PFSK-1 (cell line): Measurements from ENCODE around the gene ACTL7B.

Experiments used
- FOXP2 ChIP-seq: optimal IDR thresholded peaks from 2 replicates; pipeline ENCODE3; 2011; ENCODE audit warnings: borderline replicate concordance, control low read depth, inconsistent platforms; ENCODE audit not compliant: insufficient read depth; ENCODE audit errors: extremely low read length, extremely low read depth
- POLR2AphosphoS5 ChIP-seq: IDR thresholded peaks from 2 replicates; pipeline ENCODE4 v1.6.1; 2012; ENCODE audit warnings: low read depth, mild to moderate bottlenecking, control low read depth, low read length, moderate library complexity
- SIN3A ChIP-seq: IDR thresholded peaks from 2 replicates; pipeline ENCODE4 v1.6.1; 2012; ENCODE audit warnings: mild to moderate bottlenecking, low read length, moderate library complexity, borderline replicate concordance; ENCODE audit not compliant: insufficient read depth
- TAF1 ChIP-seq: IDR thresholded peaks from 2 replicates; pipeline ENCODE4 v1.6.1; 2012; ENCODE audit warnings: low read length, control low read depth, borderline replicate concordance; ENCODE audit not compliant: insufficient read depth
- TF ChIP-seq, protein P1 (sequence below), 2 experiments: IDR thresholded peaks; 2 replicates each; pipeline versions ENCODE4 v1.6.1 to v1.8.0; 2011 to 2012; ENCODE audit warnings: low read depth in 2 of 2, low read length in 2 of 2, control low read depth in 1 of 2, inconsistent platforms in 1 of 2, mild to moderate bottlenecking in 1 of 2, moderate library complexity in 1 of 2; ENCODE audit not compliant: insufficient read depth in 1 of 2

ACTL7B gene

GRCh38 chr9:108867116-108867515 is 11.3 kb upstream of the ACTL7B start:
- TF ChIP-seq POLR2AphosphoS5, result no peak
- TF ChIP-seq, protein P1, sequence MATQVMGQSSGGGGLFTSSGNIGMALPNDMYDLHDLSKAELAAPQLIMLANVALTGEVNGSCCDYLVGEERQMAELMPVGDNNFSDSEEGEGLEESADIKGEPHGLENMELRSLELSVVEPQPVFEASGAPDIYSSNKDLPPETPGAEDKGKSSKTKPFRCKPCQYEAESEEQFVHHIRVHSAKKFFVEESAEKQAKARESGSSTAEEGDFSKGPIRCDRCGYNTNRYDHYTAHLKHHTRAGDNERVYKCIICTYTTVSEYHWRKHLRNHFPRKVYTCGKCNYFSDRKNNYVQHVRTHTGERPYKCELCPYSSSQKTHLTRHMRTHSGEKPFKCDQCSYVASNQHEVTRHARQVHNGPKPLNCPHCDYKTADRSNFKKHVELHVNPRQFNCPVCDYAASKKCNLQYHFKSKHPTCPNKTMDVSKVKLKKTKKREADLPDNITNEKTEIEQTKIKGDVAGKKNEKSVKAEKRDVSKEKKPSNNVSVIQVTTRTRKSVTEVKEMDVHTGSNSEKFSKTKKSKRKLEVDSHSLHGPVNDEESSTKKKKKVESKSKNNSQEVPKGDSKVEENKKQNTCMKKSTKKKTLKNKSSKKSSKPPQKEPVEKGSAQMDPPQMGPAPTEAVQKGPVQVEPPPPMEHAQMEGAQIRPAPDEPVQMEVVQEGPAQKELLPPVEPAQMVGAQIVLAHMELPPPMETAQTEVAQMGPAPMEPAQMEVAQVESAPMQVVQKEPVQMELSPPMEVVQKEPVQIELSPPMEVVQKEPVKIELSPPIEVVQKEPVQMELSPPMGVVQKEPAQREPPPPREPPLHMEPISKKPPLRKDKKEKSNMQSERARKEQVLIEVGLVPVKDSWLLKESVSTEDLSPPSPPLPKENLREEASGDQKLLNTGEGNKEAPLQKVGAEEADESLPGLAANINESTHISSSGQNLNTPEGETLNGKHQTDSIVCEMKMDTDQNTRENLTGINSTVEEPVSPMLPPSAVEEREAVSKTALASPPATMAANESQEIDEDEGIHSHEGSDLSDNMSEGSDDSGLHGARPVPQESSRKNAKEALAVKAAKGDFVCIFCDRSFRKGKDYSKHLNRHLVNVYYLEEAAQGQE (IDR thresholded peaks at IDR 0.05; ENCODE audit: insufficient read depth in 1 of 2, low read depth in 2 of 2, low read length in 2 of 2), result no peak
- TF ChIP-seq TAF1, result no peak
- no peak for TF ChIP-seq FOXP2
- no peak for TF ChIP-seq SIN3A

DNA sequence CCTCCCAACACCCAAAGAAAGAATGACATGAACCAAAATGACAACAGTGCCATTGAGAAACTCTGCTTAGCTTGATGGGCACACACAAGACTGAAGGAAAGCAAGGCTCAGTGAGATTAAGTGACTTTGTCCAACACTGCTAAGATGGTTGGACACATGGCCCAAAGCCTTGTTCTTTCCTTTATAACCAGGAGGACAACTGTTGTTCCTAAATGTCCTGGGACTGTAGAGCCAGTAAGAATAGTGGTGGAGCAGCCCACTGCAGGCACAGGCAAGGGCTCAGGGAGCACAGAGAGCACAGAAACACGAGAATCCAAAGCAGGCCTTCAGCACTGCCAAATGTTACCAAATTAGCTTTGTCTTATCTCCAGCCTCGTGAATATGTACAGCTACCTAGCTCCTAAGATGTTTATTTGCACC is 10.2 kb upstream of the ACTL7B start:
- TF ChIP-seq FOXP2, result no peak
- no peak for TF ChIP-seq SIN3A
- no peak for TF ChIP-seq TAF1
- TF ChIP-seq, protein P1 (IDR thresholded peaks at IDR 0.05; ENCODE audit: insufficient read depth in 1 of 2, low read depth in 2 of 2, low read length in 2 of 2), result no peak
- TF ChIP-seq POLR2AphosphoS5, result no peak

- TF ChIP-seq TAF1, result no peak
- TF ChIP-seq POLR2AphosphoS5, result no peak
- TF ChIP-seq, protein P1 (IDR thresholded peaks at IDR 0.05; ENCODE audit: insufficient read depth in 1 of 2, low read depth in 2 of 2, low read length in 2 of 2), result no peak
- TF ChIP-seq FOXP2, result no peak
- no peak for TF ChIP-seq SIN3A
These were observed 9.3 kb upstream of the ACTL7B start for GRCh38 chr9:108865037-108865436.

DNA sequence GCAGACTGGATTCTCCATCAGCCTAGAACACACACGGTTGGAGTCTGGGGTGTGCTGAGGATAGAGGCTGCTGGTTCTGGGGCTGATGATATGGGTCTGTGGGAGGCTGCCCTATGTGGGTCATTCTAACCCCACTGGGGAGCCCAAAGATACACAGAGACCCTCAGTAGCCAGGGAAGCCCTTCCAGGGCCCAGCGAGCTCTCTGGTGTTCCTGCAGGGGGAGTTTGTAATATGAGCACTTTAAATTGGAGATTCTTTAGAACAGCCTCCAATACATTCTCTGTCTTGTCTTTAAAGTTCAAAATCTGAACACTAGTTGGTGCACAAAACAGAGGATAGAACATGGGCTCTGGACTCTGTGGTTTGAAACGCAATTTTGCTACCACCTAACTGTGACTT is 8.7 kb upstream of the ACTL7B start:
- TF ChIP-seq TAF1 (no peak), FOXP2 (no peak), SIN3A (no peak), POLR2AphosphoS5 (no peak)
- TF ChIP-seq, protein P1 (IDR thresholded peaks at IDR 0.05; ENCODE audit: insufficient read depth in 1 of 2, low read depth in 2 of 2, low read length in 2 of 2), result no peak

GRCh38 chr9:108863891-108864290 is 8.1 kb upstream of the ACTL7B start:
- no peak for TF ChIP-seq FOXP2
- TF ChIP-seq SIN3A, result no peak
- TF ChIP-seq TAF1, result no peak
- TF ChIP-seq, protein P1 (IDR thresholded peaks at IDR 0.05; ENCODE audit: insufficient read depth in 1 of 2, low read depth in 2 of 2, low read length in 2 of 2), result no peak
- TF ChIP-seq POLR2AphosphoS5, result no peak
